ENCODE measurements around the gene SMU1. TPM values are rescaled to one million over a fixed set of nuclear protein-coding genes. Genes with fewer than 3 reads are reported as not detected.

Gene SMU1
- total and polyA plus RNA-seq, 2 of the 13 experiments (the other 11 are each of a cell fraction or from before 2014, with no cell fraction given): 12.9 to 36.6 TPM

- peak in 1 of 2 experiments; percentile 63; a peak in 2 of 4 replicates for TF ChIP-seq ATF4 (CRISPR knock-in tag; IDR thresholded peaks at IDR 0.05)
- TF ChIP-seq PHB2 (IDR thresholded peaks at IDR 0.05; ENCODE audit: partially characterized antibody): no peak
- no peak for TF ChIP-seq HHEX (CRISPR knock-in tag; IDR thresholded peaks at IDR 0.05)
- peak; percentile 23; the same call in 1 of the 2 replicates for TF ChIP-seq TBX3 (IDR thresholded peaks at IDR 0.05; ENCODE audit: borderline replicate concordance)
- TF ChIP-seq PAXIP1 (CRISPR knock-in tag; conservative IDR thresholded peaks at IDR 0.05): peak; percentile 40
- TF ChIP-seq FOXJ3 (CRISPR knock-in tag; IDR thresholded peaks at IDR 0.05; ENCODE audit: borderline replicate concordance): no peak
- TF ChIP-seq ISX (CRISPR knock-in tag; conservative IDR thresholded peaks at IDR 0.05): no peak
- TF ChIP-seq ZEB1 (IDR thresholded peaks at IDR 0.05; ENCODE audit: insufficient replicate concordance, low read depth): no peak
- peak; percentile 94 for TF ChIP-seq BRF2 (CRISPR knock-in tag; IDR thresholded peaks at IDR 0.05)
- peak; percentile 22; the same call in 1 of the 2 replicates for TF ChIP-seq JUNB (CRISPR knock-in tag; IDR thresholded peaks at IDR 0.05; ENCODE audit: borderline replicate concordance)
- TF ChIP-seq KLF15 (CRISPR knock-in tag; IDR thresholded peaks at IDR 0.05; ENCODE audit: borderline replicate concordance): no peak; the same call in 1 of the 2 replicates
- peak; percentile 14; the same call in 1 of the 2 replicates for TF ChIP-seq ZNF850 (CRISPR knock-in tag; conservative IDR thresholded peaks at IDR 0.05)
- no peak for TF ChIP-seq ZNF775 (CRISPR knock-in tag; IDR thresholded peaks at IDR 0.05; ENCODE audit: borderline replicate concordance)
- no peak for TF ChIP-seq ZNF224 (CRISPR knock-in tag; IDR thresholded peaks at IDR 0.05)
- no peak for TF ChIP-seq CCAR2 (optimal IDR thresholded peaks at IDR 0.05; ENCODE audit: low read depth, low read length)
- no peak for TF ChIP-seq ZNF777 (CRISPR knock-in tag; IDR thresholded peaks at IDR 0.05)
- TF ChIP-seq TSC22D2 (CRISPR knock-in tag; IDR thresholded peaks at IDR 0.05; ENCODE audit: borderline replicate concordance): no peak; the same call in 1 of the 2 replicates
- no peak for TF ChIP-seq ATM (IDR thresholded peaks at IDR 0.05; ENCODE audit: borderline replicate concordance)
- TF ChIP-seq ZNF441 (CRISPR knock-in tag; IDR thresholded peaks at IDR 0.05; ENCODE audit: borderline replicate concordance): peak; percentile 57; the same call in 1 of the 2 replicates
- TF ChIP-seq RELA (CRISPR knock-in tag; IDR thresholded peaks at IDR 0.05): peak; percentile 23; the same call in 1 of the 2 replicates
- TF ChIP-seq GATAD2A (CRISPR knock-in tag; IDR thresholded peaks at IDR 0.05): no peak
- 0 out of 2 replicates have a peak, but pooled peaks have one; percentile 47 for TF ChIP-seq TERF1 (CRISPR knock-in tag; IDR thresholded peaks at IDR 0.05)
- peak; percentile 81 for TF ChIP-seq CREB1 (IDR thresholded peaks at IDR 0.05)
- TF ChIP-seq CREB1 (CRISPR knock-in tag; IDR thresholded peaks at IDR 0.05): peak; percentile 74
These were observed 51.4 kb downstream of the SMU1 start, which contains the start of gene DNAJA1 (continued) for GRCh38 chr9:33024966-33025571.
